G401.6 (cell line): ENCODE data around the gene VAMP2.

ENCODE experiments used
- FAIRE-seq: peaks from 2 replicates; lab custom pipeline; 2012; peaks lifted over from hg19 to GRCh38; lab: Jason Lieb, UNC

The VAMP2 gene

GRCh38 chr17:8122924-8123694, 39.6 kb downstream of the VAMP2 start:
- no peak for FAIRE-seq

GRCh38 chr17:8122422-8122923, 40.3 kb downstream of the VAMP2 start:
- no peak for FAIRE-seq

- FAIRE-seq: no peak
Measured at GRCh38 chr17:8121681-8122421, 40.9 kb downstream of the VAMP2 start.

GRCh38 chr17:8121407-8121680, 41.4 kb downstream of the VAMP2 start:
- no peak for FAIRE-seq

- no peak for FAIRE-seq
Measured at GRCh38 chr17:8120520-8121406, 42.0 kb downstream of the VAMP2 start.

- FAIRE-seq: peak; percentile 97
Measured at GRCh38 chr17:8119581-8120519, 42.9 kb downstream of the VAMP2 start.

- peak; percentile 82 for FAIRE-seq
Measured at GRCh38 chr17:8118769-8119580, 43.8 kb downstream of the VAMP2 start.

GRCh38 chr17:8117980-8118768, 44.6 kb downstream of the VAMP2 start, which contains the start of gene ALOXE3:
Gene ALOXE3 (minus strand): TSS chr17:8118514. CDS start chr17:8117990, 524 bp downstream.
- no peak for FAIRE-seq

GRCh38 chr17:8117367-8117979, 45.3 kb downstream of the VAMP2 start:
- no peak for FAIRE-seq

GRCh38 chr17:8116776-8117175, 46.0 kb downstream of the VAMP2 start:
- no peak for FAIRE-seq

GRCh38 chr17:8110907-8111306, 51.8 kb downstream of the VAMP2 start:
- FAIRE-seq: no peak

- no peak for FAIRE-seq
Measured at GRCh38 chr17:8110456-8110804, 52.3 kb downstream of the VAMP2 start.

GRCh38 chr17:8109661-8110455, 52.9 kb downstream of the VAMP2 start:
- FAIRE-seq: no peak
